A549 treated with CORT108297 at 1 μM for 4 hours (cell line): Measurements from ENCODE around the gene ZP4. TPM values are rescaled to one million over a fixed set of nuclear protein-coding genes. Genes with fewer than 3 reads are reported as not detected.

Experiments used
- total RNA-seq: library from RNA; stranded (reverse); fragments of 200-300 nt; extraction: Qiagen RNA extraction; gene quantifications from 5 replicates; pipeline ENCODE4 v1.2.3, GENCODE V29; 2022

The ZP4 gene, protein sequence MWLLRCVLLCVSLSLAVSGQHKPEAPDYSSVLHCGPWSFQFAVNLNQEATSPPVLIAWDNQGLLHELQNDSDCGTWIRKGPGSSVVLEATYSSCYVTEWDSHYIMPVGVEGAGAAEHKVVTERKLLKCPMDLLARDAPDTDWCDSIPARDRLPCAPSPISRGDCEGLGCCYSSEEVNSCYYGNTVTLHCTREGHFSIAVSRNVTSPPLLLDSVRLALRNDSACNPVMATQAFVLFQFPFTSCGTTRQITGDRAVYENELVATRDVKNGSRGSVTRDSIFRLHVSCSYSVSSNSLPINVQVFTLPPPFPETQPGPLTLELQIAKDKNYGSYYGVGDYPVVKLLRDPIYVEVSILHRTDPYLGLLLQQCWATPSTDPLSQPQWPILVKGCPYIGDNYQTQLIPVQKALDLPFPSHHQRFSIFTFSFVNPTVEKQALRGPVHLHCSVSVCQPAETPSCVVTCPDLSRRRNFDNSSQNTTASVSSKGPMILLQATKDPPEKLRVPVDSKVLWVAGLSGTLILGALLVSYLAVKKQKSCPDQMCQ
- total RNA-seq = 0.06 to 0.07 TPM in 2 of 5 replicates, not detected in the others

GRCh38 chr1:237890822-237891221 is at the start of gene ZP4:
Gene ZP4, minus strand, starts transcription at chr1:237890922. Its CDS starts 287 bp downstream, at chr1:237890635.

